ENCODE measurements around the gene CRLF3. TPM values are rescaled to one million over a fixed set of nuclear protein-coding genes. Genes with fewer than 3 reads are reported as not detected.

Gene CRLF3
- total and polyA plus RNA-seq, 10 of the 15 experiments (the other 5 are each of a cell fraction or from before 2014, with no cell fraction given), result 10.0 to 39.2 (median 26.7) TPM

GRCh38 chr17:30808785-30809286 lies 15.7 kb downstream of the CRLF3 start (continued):
- TF ChIP-seq CHD4 (IDR thresholded peaks at IDR 0.05) (no peak), TAF1 (IDR thresholded peaks at IDR 0.05; ENCODE audit: borderline replicate concordance, low read depth, low read length) (peak; percentile 70; the same call in 1 of the 2 replicates), JUNB (IDR thresholded peaks at IDR 0.05) (no peak), IKZF1 (conservative IDR thresholded peaks at IDR 0.05) (peak; percentile 29; the same call in 1 of the 2 replicates), SIN3A (IDR thresholded peaks at IDR 0.05; ENCODE audit: low read depth, low read length) (no peak), YBX1 (IDR thresholded peaks at IDR 0.05) (no peak), NR2C1 (IDR thresholded peaks at IDR 0.05) (no peak; the same call in 1 of the 2 replicates), ETV6 (conservative IDR thresholded peaks at IDR 0.05 in 1 of 2, IDR thresholded peaks at IDR 0.05 in 1 of 2; ENCODE audit: borderline replicate concordance in 1 of 2, low read depth in 1 of 2) (peak in 1 of 2 experiments; percentile 88; a peak in 2 of 4 replicates), IRF3 (IDR thresholded peaks at IDR 0.05) (no peak), NFYB (IDR thresholded peaks at IDR 0.05; ENCODE audit: insufficient read depth, low read depth, low read length) (0 out of 2 replicates have a peak, but pooled peaks have one; percentile 10), ZBTB40 (IDR thresholded peaks at IDR 0.05; ENCODE audit: borderline replicate concordance) (peak; percentile 75; the same call in 1 of the 2 replicates), NR2F1 (conservative IDR thresholded peaks at IDR 0.05) (peak; percentile 18; the same call in 1 of the 2 replicates), RELB (IDR thresholded peaks at IDR 0.05; ENCODE audit: low read depth) (0 out of 2 replicates have a peak, but pooled peaks have one; percentile 16), SMARCA5 (IDR thresholded peaks at IDR 0.05) (0 out of 2 replicates have a peak, but pooled peaks have one; percentile 18), CHD2 (IDR thresholded peaks at IDR 0.05; ENCODE audit: borderline replicate concordance, low read depth, low read length) (0 out of 2 replicates have a peak, but pooled peaks have one; percentile 14), MEF2B (IDR thresholded peaks at IDR 0.05; ENCODE audit: partially characterized antibody, poor library complexity, severe bottlenecking) (no peak), ELK1 (IDR thresholded peaks at IDR 0.05; ENCODE audit: low read depth, low read length) (0 out of 2 replicates have a peak, but pooled peaks have one; percentile 17)
- TF ChIP-seq, protein P1, sequence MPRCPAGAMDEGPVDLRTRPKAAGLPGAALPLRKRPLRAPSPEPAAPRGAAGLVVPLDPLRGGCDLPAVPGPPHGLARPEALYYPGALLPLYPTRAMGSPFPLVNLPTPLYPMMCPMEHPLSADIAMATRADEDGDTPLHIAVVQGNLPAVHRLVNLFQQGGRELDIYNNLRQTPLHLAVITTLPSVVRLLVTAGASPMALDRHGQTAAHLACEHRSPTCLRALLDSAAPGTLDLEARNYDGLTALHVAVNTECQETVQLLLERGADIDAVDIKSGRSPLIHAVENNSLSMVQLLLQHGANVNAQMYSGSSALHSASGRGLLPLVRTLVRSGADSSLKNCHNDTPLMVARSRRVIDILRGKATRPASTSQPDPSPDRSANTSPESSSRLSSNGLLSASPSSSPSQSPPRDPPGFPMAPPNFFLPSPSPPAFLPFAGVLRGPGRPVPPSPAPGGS (IDR thresholded peaks at IDR 0.05; ENCODE audit: borderline replicate concordance, insufficient read depth, low read depth, low read length, poor library complexity, severe bottlenecking), result no peak

Measured in GM12878 (cell line).